PC-3 (cell line): ENCODE measurements around the gene TRPV5. TPM values are rescaled to one million over a fixed set of nuclear protein-coding genes. Genes with fewer than 3 reads are reported as not detected.

ENCODE experiments used
- ATAC-seq: fragments of 200-7000 bp; cut with Tn5 transposase; 2 replicates; pipeline ENCODE4 v1.9.1; 2020; ENCODE audit warnings: mild to moderate bottlenecking, moderate library complexity
- BruUV-seq: library from RNA; stranded (reverse); fragments of 400-500 nt; replicated peaks from 2 replicates; lab custom pipeline; 2021; lab: Mats Ljungman, UMichigan
- CTCF ChIA-PET: fragments of 300-600 bp; sonication (Branson Sonifier 250); formaldehyde crosslinking; loops from one replicate; lab custom pipeline; 2022; ENCODE audit warnings: antibody characterized with exemption; lab: Charles Lee
- POLR2A ChIA-PET: fragments of 300-600 bp; sonication (Branson Sonifier 250); formaldehyde crosslinking; loops from one replicate; lab custom pipeline; 2022; ENCODE audit warnings: antibody characterized with exemption; ENCODE audit not compliant: unreplicated experiment; lab: Charles Lee
- DNase-seq: peaks from one replicate; pipeline ENCODE4 v3.0.0-alpha.2; 2015
- H2AFZ ChIP-seq: fragments of 300-600 bp; sonication (generic); 2 replicates; pipeline ENCODE4 v1.6.0; 2016; ENCODE audit warnings: antibody characterized with exemption, low read length
- H3F3A ChIP-seq: fragments of 300-600 bp; sonication (generic); one replicate; pipeline ENCODE4 v1.6.0; 2017; ENCODE audit warnings: antibody characterized with exemption, low read length, control low read depth, mild to moderate bottlenecking; ENCODE audit not compliant: unreplicated experiment
- H3K27ac ChIP-seq: fragments of 300-600 bp; sonication (generic); 2 replicates; pipeline ENCODE4 v1.5.1; 2016; ENCODE audit warnings: mild to moderate bottlenecking, low read length
- H3K27me3 ChIP-seq: fragments of 300-600 bp; sonication (generic); 2 replicates; pipeline ENCODE4 v1.6.1; 2016; ENCODE audit warnings: low read length, mixed read lengths
- H3K36me3 ChIP-seq: fragments of 300-600 bp; sonication (generic); 2 replicates; pipeline ENCODE4 v1.6.1; 2016; ENCODE audit warnings: low read depth, mixed run types, low read length, mixed read lengths
- H3K4me1 ChIP-seq: fragments of 300-600 bp; sonication (generic); 2 replicates; pipeline ENCODE4 v1.5.1; 2016; ENCODE audit warnings: low read length; ENCODE audit not compliant: insufficient read depth
- H3K4me2 ChIP-seq: fragments of 300-600 bp; sonication (generic); 2 replicates; pipeline ENCODE4 v1.6.0; 2016; ENCODE audit warnings: low read length
- H3K4me3 ChIP-seq: fragments of 300-600 bp; sonication (generic); 2 replicates; pipeline ENCODE4 v1.5.1; 2016; ENCODE audit warnings: mild to moderate bottlenecking, low read length, mixed read lengths
- H3K79me2 ChIP-seq: fragments of 300-600 bp; sonication (generic); 2 replicates; pipeline ENCODE4 v1.6.1; 2017; ENCODE audit warnings: low read length, mixed read lengths
- H3K9ac ChIP-seq: fragments of 300-600 bp; sonication (generic); 2 replicates; pipeline ENCODE4 v1.6.0; 2016; ENCODE audit warnings: mild to moderate bottlenecking, low read length
- H3K9me2 ChIP-seq: fragments of 300-600 bp; sonication (generic); replicated peaks from 2 replicates; pipeline ENCODE4 v1.6.1; 2016; ENCODE audit warnings: mixed run types, low read length, mixed read lengths
- H3K9me3 ChIP-seq: fragments of 300-600 bp; sonication (generic); 2 replicates; pipeline ENCODE4 v1.6.1; 2016; ENCODE audit warnings: low read length, mixed read lengths
- H4K20me1 ChIP-seq: fragments of 300-600 bp; sonication (generic); 2 replicates; pipeline ENCODE4 v1.6.1; 2016; ENCODE audit warnings: low read length, mixed read lengths
- EZH2 ChIP-seq: fragments of 300-600 bp; sonication (generic); IDR thresholded peaks from one replicate; pipeline ENCODE4 v1.6.1; 2017; ENCODE audit warnings: antibody characterized with exemption, mild to moderate bottlenecking, low read length; ENCODE audit not compliant: unreplicated experiment
- EZH2phosphoT487 ChIP-seq: fragments of 300-600 bp; sonication (generic); IDR thresholded peaks from 2 replicates; pipeline ENCODE4 v1.6.1; 2018; ENCODE audit warnings: mild to moderate bottlenecking, antibody characterized with exemption, low read length, borderline replicate concordance
- intact Hi-C: fragments of 100-400 bp; cut with micrococcal nuclease; formaldehyde crosslinking; loops from 2 replicates; pipeline ENCODE4 v1.9.0; 2023
- total RNA-seq: library from RNA; depleted of rRNA; stranded (reverse); fragments of >200 nt; gene quantifications from 2 replicates; pipeline ENCODE4 v1.2.3, GENCODE V29; 2014
- TF ChIP-seq, protein P1 (sequence below): fragments of 300-600 bp; sonication (generic); conservative IDR thresholded peaks from 2 replicates; pipeline ENCODE4 v1.5.1; 2017; ENCODE audit warnings: antibody characterized with exemption, low read depth, mild to moderate bottlenecking, low read length

Gene TRPV5
- total RNA-seq, 1 experiment from 2014 or later: not detected

DNA sequence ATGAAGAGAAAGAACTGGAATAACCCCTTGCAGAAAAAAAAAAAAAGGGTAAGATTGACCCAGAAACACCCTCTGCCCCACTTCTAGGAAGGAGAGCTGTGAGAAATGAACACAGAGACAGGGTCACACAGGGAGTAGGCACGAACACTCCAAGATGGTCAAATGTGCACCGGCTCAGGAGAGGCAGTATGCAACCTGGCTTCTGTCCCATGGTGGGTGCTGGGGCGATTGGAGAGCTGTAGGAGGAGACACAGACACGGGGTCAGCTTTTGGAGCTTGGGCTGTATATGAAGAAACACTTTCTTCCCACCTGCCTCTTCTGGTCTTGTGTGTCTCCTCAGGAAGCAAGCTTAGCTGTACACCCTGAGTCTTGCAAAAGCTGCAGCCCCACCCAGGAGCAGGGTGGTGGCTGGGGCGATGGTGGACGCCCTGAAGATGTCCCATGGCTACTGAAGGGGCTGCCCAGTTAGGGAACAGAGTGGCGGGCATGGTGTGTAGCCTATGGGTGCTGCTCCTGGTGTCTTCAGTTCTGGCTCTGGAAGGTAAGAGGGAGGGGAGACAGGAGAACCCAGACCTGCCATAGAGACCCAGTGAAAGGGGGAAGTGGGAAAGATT is 70.7 kb downstream of the TRPV5 start:
- ChIA-PET POLR2A (no interaction called here), CTCF (no interaction called here)
- no TSS peak for BruUV-seq
- Histone ChIP-seq H3K36me3 (peaks cover 4% of the 10 kb centered on the region), H3K9me2 (no peaks in the 10 kb centered on the region), H3K27ac (no peak overlapping the region), H3K4me1 (peaks cover 5% of the 10 kb centered on the region), H3K79me2 (no peaks in the 10 kb centered on the region), H3K9ac (no peak overlapping the region), H3K4me2 (no peak overlapping the region), H4K20me1 (no peaks in the 10 kb centered on the region), H2AFZ (no peak overlapping the region), H3K27me3 (no peaks in the 10 kb centered on the region), H3K9me3 (no peaks in the 10 kb centered on the region), H3F3A (no peaks in the 10 kb centered on the region), H3K4me3 (no peak overlapping the region)
- TF ChIP-seq, protein P1, sequence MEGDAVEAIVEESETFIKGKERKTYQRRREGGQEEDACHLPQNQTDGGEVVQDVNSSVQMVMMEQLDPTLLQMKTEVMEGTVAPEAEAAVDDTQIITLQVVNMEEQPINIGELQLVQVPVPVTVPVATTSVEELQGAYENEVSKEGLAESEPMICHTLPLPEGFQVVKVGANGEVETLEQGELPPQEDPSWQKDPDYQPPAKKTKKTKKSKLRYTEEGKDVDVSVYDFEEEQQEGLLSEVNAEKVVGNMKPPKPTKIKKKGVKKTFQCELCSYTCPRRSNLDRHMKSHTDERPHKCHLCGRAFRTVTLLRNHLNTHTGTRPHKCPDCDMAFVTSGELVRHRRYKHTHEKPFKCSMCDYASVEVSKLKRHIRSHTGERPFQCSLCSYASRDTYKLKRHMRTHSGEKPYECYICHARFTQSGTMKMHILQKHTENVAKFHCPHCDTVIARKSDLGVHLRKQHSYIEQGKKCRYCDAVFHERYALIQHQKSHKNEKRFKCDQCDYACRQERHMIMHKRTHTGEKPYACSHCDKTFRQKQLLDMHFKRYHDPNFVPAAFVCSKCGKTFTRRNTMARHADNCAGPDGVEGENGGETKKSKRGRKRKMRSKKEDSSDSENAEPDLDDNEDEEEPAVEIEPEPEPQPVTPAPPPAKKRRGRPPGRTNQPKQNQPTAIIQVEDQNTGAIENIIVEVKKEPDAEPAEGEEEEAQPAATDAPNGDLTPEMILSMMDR: no peak
- no peak for TF ChIP-seq EZH2phosphoT487
- no peak for TF ChIP-seq EZH2
- intact Hi-C loops: no loop called here
- DNase-seq: no peak
- ATAC-seq: no peak

DNA sequence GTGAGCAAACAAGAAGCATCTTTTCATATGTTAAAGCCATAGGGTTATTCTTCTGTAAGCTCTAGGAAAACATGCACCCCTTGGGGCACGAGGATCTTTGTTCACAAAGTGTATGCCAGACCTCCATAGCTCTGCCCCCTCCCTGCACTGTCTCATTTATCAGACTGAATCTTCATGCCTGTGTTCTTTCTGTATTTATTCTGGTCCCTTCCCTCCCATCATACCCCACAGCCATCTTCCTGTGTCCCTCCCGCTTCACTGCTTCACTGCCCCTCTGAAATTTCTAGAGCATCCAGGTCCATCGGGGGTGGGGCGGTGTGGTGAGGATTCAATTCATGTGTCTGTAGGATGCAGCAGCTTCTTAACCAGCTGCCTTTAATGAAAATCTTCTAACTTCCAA is 71.2 kb downstream of the TRPV5 start:
- ATAC-seq: no peak
- Histone ChIP-seq H3K4me2 (no peak overlapping the region), H3F3A (no peaks in the 10 kb centered on the region), H3K9me2 (no peaks in the 10 kb centered on the region), H3K9me3 (no peaks in the 10 kb centered on the region), H2AFZ (no peak overlapping the region), H4K20me1 (no peaks in the 10 kb centered on the region), H3K4me1 (peaks cover 5% of the 10 kb centered on the region), H3K9ac (no peak overlapping the region), H3K4me3 (no peak overlapping the region), H3K27ac (no peak overlapping the region), H3K36me3 (peaks cover 4% of the 10 kb centered on the region), H3K27me3 (no peaks in the 10 kb centered on the region), H3K79me2 (no peaks in the 10 kb centered on the region)
- intact Hi-C loops: no loop called here
- TF ChIP-seq EZH2phosphoT487 (no peak), EZH2 (no peak)
- TF ChIP-seq, protein P1: no peak
- ChIA-PET CTCF (no interaction called here), POLR2A (no interaction called here)
- no peak for DNase-seq
- BruUV-seq: no TSS peak

DNA sequence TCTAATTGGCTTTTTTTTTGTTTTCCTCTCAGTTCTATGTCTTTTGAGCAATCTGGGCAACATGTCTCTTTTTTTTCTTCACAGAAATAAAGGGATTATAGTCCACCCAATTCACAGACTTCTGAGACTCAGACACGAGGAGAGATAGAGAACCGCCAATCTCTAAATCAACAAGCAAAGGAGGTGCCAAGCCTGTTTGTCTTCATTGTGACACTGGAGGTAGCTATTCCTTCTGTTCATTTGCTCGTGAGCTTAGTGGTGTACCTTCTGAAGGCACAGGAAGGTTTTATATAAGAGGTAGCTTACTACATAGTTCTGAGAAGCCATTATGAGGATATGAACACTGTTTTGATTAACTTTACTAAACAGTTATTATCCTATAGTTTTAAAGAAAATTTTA is 72.6 kb downstream of the TRPV5 start:
- CTCF ChIA-PET: no interaction called here
- Histone ChIP-seq H3K4me1 (peaks cover 8% of the 10 kb centered on the region), H4K20me1 (no peaks in the 10 kb centered on the region), H3K27me3 (no peaks in the 10 kb centered on the region), H3K4me2 (no peak overlapping the region), H3K9ac (no peak overlapping the region), H3K4me3 (no peak overlapping the region), H3K9me3 (no peaks in the 10 kb centered on the region), H3F3A (no peaks in the 10 kb centered on the region), H3K36me3 (peaks cover 4% of the 10 kb centered on the region), H2AFZ (no peak overlapping the region), H3K79me2 (no peaks in the 10 kb centered on the region), H3K9me2 (no peaks in the 10 kb centered on the region), H3K27ac (no peak overlapping the region)
- intact Hi-C loops: no loop called here
- DNase-seq (no peak), ATAC-seq (no peak)
- TF ChIP-seq EZH2phosphoT487: no peak
- TF ChIP-seq, protein P1: no peak
- no peak for TF ChIP-seq EZH2
- POLR2A ChIA-PET: no interaction called here
- BruUV-seq: no TSS peak
